GM18858 (cell line): ENCODE data around the gene ZNF654.
"Not testable (repeated sequence)": the region's sequence is repeated elsewhere in the genome, so short reads cannot be mapped to it uniquely, and the experiment has no call there.

Source experiments
- ATAC-seq: cut with Tn5 transposase; IDR thresholded peaks from one replicate; pipeline ENCODE4 v1.9.1; 2021; ENCODE audit not compliant: unreplicated experiment

The ZNF654 gene

GRCh38 chr3:88133711-88134263, 74.7 kb downstream of the ZNF654 start:
- no peak for ATAC-seq

- no peak for ATAC-seq
These were observed 78.8 kb downstream of the ZNF654 start for GRCh38 chr3:88137836-88138235.

- ATAC-seq: peak; percentile 4
These were observed 82.5 kb downstream of the ZNF654 start for GRCh38 chr3:88141458-88142083.

- peak; percentile 36 for ATAC-seq
These were observed 83.1 kb downstream of the ZNF654 start for GRCh38 chr3:88142094-88142624.

- ATAC-seq: no peak
These were observed 88.2 kb downstream of the ZNF654 start for GRCh38 chr3:88147261-88147660.

- ATAC-seq: no peak
These were observed 89.6 kb downstream of the ZNF654 start for GRCh38 chr3:88148651-88149050.

GRCh38 chr3:88149101-88149508, 90.0 kb downstream of the ZNF654 start:
- ATAC-seq: peak; percentile 5

- ATAC-seq: peak; percentile 62
These were observed 90.7 kb downstream of the ZNF654 start, which contains the start of gene C3orf38 for GRCh38 chr3:88149509-88150362. Gene C3orf38 (plus strand): TSS chr3:88149959. CDS start chr3:88150053, 94 bp downstream.

GRCh38 chr3:88150371-88150770, 91.3 kb downstream of the ZNF654 start:
- ATAC-seq: peak; percentile 15

- no peak for ATAC-seq
These were observed 91.8 kb downstream of the ZNF654 start for GRCh38 chr3:88150806-88151205.

GRCh38 chr3:88151358-88151757, 92.3 kb downstream of the ZNF654 start:
- no peak for ATAC-seq

- ATAC-seq: no peak
These were observed 93.8 kb downstream of the ZNF654 start for GRCh38 chr3:88152841-88153240.

- ATAC-seq: no peak
These were observed 107.4 kb downstream of the ZNF654 start for GRCh38 chr3:88166419-88166971.

GRCh38 chr3:88167173-88167572, 108.1 kb downstream of the ZNF654 start:
- ATAC-seq: no peak

GRCh38 chr3:88167704-88168103, 108.6 kb downstream of the ZNF654 start:
- no peak for ATAC-seq

- no peak for ATAC-seq
These were observed 109.1 kb downstream of the ZNF654 start for GRCh38 chr3:88168171-88168570.

GRCh38 chr3:88180398-88180999, 121.4 kb downstream of the ZNF654 start:
- peak; percentile 92 for ATAC-seq

GRCh38 chr3:88182165-88182918, 123.3 kb downstream of the ZNF654 start:
- not testable (repeated sequence) for ATAC-seq

- no peak for ATAC-seq
These were observed 129.4 kb downstream of the ZNF654 start for GRCh38 chr3:88188436-88188835.

- peak; percentile 96 for ATAC-seq
These were observed 130.3 kb downstream of the ZNF654 start for GRCh38 chr3:88189361-88189810.
